GM10248 (cell line): ENCODE measurements around the gene COL10A1.

ENCODE experiments used
- CTCF ChIA-PET: fragments of 300-600 bp; sonication (Branson Sonifier 250); formaldehyde crosslinking; extraction: SDS; loops from one replicate; lab custom pipeline; 2021; ENCODE audit warnings: antibody characterized with exemption; lab: Yijun Ruan, JAX
- POLR2A ChIA-PET: fragments of 350-650 bp; sonication (Branson Sonifier 250); formaldehyde crosslinking; extraction: SDS; loops from one replicate; lab custom pipeline; 2020; ENCODE audit warnings: antibody characterized with exemption; lab: Yijun Ruan, JAX
- DNase-seq: peaks from one replicate; pipeline ENCODE4 v3.0.0; 2012; ENCODE audit errors: extremely low spot score
- TF ChIP-seq, protein P1 (sequence below): IDR thresholded peaks from 2 replicates; pipeline ENCODE4 v1.5.1; 2012; ENCODE audit warnings: mild to moderate bottlenecking, low read depth; ENCODE audit errors: extremely low read depth, missing control alignments, control extremely low read depth

Gene COL10A1

DNA sequence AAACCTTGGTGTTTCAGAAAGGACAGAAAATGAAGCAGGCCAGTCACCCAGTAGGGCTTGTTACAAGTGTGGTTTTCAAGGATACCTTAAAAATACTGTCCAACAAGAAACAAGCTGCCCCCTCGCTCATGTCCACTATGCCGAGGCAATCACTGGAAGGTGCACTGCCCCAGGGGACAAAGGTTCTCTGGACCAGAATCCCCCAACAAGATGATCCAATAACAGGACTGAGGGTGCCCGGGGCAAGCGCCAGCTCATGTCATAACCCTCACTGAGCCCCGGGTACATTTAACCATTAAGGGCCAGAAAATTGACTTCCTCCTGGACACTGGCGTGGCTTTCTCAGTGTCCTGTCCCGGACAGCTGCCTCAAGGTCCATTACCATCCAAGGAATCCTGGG, 31.9 kb downstream of the COL10A1 start:
- ChIA-PET POLR2A (no interaction called here), CTCF (interaction anchor here (1.6 kb wide), 1 partner anchor 81 kb away, joined by 5 read pairs; no protein-coding TSS in a partner anchor)
- no peak for DNase-seq
- TF ChIP-seq, protein P1, sequence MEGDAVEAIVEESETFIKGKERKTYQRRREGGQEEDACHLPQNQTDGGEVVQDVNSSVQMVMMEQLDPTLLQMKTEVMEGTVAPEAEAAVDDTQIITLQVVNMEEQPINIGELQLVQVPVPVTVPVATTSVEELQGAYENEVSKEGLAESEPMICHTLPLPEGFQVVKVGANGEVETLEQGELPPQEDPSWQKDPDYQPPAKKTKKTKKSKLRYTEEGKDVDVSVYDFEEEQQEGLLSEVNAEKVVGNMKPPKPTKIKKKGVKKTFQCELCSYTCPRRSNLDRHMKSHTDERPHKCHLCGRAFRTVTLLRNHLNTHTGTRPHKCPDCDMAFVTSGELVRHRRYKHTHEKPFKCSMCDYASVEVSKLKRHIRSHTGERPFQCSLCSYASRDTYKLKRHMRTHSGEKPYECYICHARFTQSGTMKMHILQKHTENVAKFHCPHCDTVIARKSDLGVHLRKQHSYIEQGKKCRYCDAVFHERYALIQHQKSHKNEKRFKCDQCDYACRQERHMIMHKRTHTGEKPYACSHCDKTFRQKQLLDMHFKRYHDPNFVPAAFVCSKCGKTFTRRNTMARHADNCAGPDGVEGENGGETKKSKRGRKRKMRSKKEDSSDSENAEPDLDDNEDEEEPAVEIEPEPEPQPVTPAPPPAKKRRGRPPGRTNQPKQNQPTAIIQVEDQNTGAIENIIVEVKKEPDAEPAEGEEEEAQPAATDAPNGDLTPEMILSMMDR = no peak

DNA sequence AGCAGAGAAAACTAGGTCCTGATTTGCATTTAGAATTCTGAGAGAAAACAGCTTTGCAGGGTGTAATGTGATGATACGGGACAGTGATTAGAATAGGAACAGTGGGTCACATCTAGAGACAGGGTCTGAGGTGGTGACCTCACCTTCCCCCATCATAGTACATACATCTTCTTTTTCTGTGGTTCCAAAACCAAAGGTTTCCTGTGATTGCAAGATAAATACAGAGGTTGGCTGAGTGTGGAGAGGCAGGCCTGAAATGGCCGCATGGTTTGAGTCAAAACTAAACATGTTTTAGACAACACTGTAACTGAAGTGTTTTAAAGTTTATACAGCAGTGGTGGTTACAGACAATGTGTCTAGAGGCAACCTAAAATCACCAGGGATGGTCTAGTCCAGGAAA, 35.7 kb downstream of the COL10A1 start:
- peak; percentile 27 for DNase-seq
- ChIA-PET POLR2A (no interaction called here), CTCF (interaction anchor here (2.0 kb wide), 1 partner anchor 11 kb away, joined by 7 read pairs; the partner anchor contains the start of gene NT5DC1)
- TF ChIP-seq, protein P1 = no peak

DNA sequence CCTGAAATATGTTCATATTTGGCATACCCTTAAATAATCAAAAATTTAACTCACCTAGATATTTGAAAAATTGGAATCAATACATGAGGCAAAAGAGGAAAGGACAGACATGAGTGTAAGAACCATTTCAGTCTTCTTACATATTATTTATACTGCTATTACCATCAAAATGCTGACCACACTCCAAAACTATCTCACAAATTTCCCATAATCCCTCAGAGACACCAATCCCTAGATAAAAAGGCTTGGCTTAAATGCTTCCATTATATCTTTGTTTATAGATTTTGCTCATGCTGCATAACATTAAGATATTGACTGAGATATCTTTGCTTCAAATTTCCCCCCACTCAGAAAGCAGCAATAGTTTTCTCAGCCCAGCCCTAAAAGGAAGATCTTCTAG, 37.0 kb downstream of the COL10A1 start:
- CTCF ChIA-PET = interaction anchor here (0.9 to 6.3 kb wide), 5 partner anchors 8 to 77 kb away, joined by 3 to 50 read pairs (median 6); partner anchors contain the start of gene NT5DC1
- TF ChIP-seq, protein P1 = no peak
- no peak for DNase-seq
- POLR2A ChIA-PET = no interaction called here

DNA sequence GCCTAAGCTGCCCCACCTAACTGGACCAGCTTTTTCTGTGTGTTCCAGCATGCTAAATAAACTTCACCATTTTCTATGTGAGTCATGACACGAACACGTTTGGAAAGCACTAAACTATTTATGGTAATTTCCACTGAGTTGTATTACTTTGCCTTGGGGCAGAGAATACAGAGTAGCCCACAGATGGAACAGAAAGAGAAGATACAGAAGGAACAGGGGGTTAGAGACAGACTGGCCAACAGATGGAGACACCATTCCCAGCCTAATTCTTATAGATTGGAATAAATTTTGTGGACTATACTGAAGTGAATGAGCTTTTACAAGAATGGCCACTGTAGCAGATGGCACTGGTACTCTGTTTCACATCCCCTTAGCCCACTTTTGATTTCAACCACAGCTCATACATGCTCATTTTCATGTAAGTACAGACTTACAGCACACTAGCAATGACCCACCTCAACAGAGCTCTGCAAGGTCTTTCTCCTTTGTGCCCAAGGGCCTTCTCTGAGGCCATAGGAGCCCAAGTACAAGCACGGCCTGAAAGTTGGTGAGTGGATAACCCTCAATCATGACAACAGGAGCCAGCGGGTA, 38.4 kb downstream of the COL10A1 start:
- TF ChIP-seq, protein P1 = no peak
- ChIA-PET POLR2A (no interaction called here), CTCF (interaction anchor here (1.1 to 6.3 kb wide), 9 partner anchors 10 to 75 kb away, joined by 3 to 50 read pairs (median 4); no protein-coding TSS in a partner anchor)
- peak; percentile 32 for DNase-seq

DNA sequence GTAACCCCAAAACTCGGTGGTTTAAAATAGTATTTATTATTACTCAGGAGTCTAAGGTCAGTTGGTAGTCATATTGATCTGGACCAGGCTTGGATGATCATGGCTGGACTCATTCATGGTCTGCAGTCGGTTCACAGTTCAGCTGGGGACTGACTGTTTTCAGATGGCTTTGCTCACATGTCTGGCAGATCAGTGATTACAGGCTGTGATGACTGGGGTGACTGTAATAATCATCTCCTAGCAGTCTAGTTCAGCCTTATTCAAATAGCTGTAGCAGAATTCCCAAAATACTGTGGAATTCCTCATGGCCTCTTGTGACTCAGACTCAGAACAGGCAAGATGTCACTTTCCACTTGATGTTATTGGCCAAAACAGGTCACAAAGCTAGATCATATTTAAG, 41.6 kb downstream of the COL10A1 start:
- TF ChIP-seq, protein P1 = no peak
- POLR2A ChIA-PET = no interaction called here
- CTCF ChIA-PET = interaction anchor here (1.6 to 6.3 kb wide), 3 partner anchors 11 to 17 kb away, joined by 4 to 50 read pairs (median 18); partner anchors contain the start of gene NT5DC1
- DNase-seq = no peak

DNA sequence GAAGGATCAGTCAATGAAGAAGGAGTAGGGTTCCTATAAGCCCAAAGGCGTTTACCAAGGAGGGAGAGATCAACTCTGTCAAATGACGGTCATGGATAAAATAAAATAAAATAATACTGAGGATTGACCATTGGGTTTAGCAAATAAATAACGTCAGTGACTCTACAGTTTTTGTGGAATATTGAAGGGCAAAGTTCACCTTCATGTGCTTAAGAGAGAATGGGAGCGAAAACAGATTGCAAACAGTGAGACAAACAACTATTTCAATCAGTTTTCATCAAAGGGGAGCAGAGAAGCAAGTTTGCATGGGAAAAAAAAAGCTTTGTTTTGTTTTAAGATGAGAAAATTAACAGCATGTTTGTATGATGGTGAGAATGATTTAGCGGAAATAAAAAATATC, 42.9 kb downstream of the COL10A1 start:
- ChIA-PET POLR2A (no interaction called here), CTCF (interaction anchor here (1.1 to 6.3 kb wide), 4 partner anchors 9 to 70 kb away, joined by 3 to 50 read pairs (median 4); partner anchors contain the start of gene FRK)
- no peak for DNase-seq
- TF ChIP-seq, protein P1 = no peak
